NCI-H187 (cell line): ENCODE measurements around the gene SMARCB1.

Experiments used
- DNase-seq, 2 experiments: peaks; one replicate each; lab custom pipeline; 2025; lab: John Stamatoyannopoulos, UW

Gene SMARCB1

GRCh38 chr22:23780146-23780748 is 6.5 kb upstream of the SMARCB1 start:
- no peak for DNase-seq

DNA sequence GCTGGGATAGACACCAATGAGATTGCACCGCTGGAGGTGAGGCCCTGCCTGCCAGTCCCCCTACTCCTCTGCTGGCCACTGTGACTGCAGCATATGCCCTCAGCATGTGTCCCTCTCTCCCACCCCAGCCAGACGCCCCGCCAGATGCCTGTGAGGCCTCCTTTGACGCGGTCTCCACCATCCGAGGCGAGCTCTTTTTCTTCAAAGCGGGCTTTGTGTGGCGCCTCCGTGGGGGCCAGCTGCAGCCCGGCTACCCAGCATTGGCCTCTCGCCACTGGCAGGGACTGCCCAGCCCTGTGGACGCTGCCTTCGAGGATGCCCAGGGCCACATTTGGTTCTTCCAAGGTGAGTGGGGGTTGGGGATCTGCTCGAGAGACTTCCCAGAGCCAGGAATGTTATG is 5.7 kb upstream of the SMARCB1 start:
- DNase-seq = no peak

GRCh38 chr22:23781511-23782183 is 5.1 kb upstream of the SMARCB1 start:
- DNase-seq = no peak

DNA sequence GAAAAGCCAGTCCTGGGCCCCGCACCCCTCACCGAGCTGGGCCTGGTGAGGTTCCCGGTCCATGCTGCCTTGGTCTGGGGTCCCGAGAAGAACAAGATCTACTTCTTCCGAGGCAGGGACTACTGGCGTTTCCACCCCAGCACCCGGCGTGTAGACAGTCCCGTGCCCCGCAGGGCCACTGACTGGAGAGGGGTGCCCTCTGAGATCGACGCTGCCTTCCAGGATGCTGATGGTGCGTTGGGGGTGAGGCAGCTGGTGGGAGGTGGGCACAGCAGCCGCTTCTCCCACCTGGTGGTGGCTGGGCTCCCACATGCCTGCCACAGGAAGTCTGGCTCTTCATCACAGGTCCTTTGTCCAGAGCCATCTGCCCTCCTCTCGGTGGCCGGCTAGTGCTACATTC is 4.5 kb upstream of the SMARCB1 start:
- no peak for DNase-seq

GRCh38 chr22:23782703-23783102 is 4.1 kb upstream of the SMARCB1 start:
- DNase-seq = no peak

DNA sequence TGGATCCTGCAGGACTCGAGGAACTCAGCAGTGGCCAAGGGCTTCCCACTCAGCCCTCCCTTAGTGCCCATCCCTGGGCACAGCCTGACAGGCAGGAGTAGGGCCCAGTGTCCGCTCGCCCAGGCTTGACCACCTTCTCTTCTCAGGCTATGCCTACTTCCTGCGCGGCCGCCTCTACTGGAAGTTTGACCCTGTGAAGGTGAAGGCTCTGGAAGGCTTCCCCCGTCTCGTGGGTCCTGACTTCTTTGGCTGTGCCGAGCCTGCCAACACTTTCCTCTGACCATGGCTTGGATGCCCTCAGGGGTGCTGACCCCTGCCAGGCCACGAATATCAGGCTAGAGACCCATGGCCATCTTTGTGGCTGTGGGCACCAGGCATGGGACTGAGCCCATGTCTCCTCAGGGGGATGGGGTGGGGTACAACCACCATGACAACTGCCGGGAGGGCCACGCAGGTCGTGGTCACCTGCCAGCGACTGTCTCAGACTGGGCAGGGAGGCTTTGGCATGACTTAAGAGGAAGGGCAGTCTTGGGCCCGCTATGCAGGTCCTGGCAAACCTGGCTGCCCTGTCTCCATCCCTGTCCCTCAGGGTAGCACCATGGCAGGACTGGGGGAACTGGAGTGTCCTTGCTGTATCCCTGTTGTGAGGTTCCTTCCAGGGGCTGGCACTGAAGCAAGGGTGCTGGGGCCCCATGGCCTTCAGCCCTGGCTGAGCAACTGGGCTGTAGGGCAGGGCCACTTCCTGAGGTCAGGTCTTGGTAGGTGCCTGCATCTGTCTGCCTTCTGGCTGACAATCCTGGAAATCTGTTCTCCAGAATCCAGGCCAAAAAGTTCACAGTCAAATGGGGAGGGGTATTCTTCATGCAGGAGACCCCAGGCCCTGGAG is 3.3 kb upstream of the SMARCB1 start:
- no peak for DNase-seq

DNA sequence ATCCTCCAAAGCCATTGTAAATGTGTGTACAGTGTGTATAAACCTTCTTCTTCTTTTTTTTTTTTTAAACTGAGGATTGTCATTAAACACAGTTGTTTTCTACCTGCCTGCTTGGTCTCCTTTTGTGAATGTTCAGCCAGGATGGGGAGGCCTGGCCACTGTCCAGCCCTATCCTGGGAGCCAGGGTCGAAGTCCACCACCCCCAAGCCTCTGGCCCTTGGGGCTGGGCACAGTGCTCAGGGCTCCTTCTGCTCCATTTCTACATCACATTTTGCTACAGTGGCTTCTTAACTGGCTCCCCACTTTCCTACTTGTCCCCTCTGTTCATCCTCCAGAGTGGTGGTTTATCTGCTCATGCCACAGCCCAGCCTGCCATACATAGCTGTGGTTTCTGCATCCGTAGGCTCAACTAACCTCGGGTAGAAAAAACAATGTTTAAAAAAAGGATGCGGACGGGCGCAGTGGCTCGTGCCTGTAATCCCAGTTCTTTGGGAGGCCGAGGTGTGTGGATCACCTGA is 2.5 kb upstream of the SMARCB1 start:
- DNase-seq = no peak

- DNase-seq = no peak
Measured at GRCh38 chr22:23786261-23786710, 480 bp upstream of the SMARCB1 start.

DNA sequence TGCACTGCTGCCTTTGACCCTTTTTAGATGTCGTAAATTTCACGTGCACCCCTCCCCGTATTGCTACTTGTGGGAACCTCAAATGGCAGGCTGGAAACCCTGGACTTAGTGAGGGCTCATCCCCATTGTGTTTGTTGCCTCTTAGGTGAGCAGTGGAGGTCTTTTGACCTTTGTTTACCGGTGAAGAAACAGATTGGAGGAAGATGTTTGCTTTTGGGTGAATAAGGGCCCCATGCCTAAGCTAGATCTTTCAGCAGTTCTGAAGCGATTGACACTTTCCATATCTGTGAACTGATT is 782 bp downstream of the SMARCB1 start:
- DNase-seq = no peak

DNA sequence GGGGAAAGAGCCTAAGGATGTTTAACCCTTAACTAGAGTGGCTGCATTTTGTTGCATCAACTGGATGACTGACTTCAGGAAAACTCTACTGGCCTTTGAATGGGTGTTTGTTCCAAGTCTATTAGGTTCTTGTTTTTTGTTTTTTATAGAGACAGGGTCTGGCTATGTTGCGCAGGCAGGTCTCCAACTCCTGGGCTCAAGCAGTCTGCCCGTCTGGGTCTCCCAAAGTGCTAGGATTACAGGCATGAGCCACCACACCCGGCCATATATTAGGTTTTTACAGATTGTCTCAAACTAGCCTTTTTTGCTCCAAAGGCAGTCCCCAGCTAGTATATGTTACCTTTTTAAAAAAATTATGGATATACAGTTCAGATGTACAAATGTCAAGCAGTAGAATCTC is 1.1 kb downstream of the SMARCB1 start:
- no peak for DNase-seq

- DNase-seq = no peak
Measured at GRCh38 chr22:23789121-23789520, 2.4 kb downstream of the SMARCB1 start.

- no peak for DNase-seq
Measured at GRCh38 chr22:23789638-23790037, 2.9 kb downstream of the SMARCB1 start.

GRCh38 chr22:23790819-23791737 is 4.3 kb downstream of the SMARCB1 start:
- no peak for DNase-seq

- no peak for DNase-seq
Measured at GRCh38 chr22:23791738-23792645, 5.2 kb downstream of the SMARCB1 start.

DNA sequence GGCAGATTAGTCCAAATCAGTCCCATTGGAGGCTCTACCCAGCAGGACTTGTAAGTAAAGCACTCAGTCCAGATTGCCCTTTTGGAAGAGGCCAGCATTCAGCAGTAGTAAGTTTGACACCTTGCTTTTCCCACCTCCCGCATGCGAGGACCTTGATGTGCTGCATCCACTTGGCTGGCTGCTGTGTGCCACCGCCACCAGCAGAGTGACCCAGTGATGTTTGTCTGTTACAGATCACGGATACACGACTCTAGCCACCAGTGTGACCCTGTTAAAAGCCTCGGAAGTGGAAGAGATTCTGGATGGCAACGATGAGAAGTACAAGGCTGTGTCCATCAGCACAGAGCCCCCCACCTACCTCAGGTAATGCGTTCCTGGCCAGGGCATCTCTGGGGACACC is 6.6 kb downstream of the SMARCB1 start:
- DNase-seq = no peak

- no peak for DNase-seq
Measured at GRCh38 chr22:23796461-23796860, 9.7 kb downstream of the SMARCB1 start.

DNA sequence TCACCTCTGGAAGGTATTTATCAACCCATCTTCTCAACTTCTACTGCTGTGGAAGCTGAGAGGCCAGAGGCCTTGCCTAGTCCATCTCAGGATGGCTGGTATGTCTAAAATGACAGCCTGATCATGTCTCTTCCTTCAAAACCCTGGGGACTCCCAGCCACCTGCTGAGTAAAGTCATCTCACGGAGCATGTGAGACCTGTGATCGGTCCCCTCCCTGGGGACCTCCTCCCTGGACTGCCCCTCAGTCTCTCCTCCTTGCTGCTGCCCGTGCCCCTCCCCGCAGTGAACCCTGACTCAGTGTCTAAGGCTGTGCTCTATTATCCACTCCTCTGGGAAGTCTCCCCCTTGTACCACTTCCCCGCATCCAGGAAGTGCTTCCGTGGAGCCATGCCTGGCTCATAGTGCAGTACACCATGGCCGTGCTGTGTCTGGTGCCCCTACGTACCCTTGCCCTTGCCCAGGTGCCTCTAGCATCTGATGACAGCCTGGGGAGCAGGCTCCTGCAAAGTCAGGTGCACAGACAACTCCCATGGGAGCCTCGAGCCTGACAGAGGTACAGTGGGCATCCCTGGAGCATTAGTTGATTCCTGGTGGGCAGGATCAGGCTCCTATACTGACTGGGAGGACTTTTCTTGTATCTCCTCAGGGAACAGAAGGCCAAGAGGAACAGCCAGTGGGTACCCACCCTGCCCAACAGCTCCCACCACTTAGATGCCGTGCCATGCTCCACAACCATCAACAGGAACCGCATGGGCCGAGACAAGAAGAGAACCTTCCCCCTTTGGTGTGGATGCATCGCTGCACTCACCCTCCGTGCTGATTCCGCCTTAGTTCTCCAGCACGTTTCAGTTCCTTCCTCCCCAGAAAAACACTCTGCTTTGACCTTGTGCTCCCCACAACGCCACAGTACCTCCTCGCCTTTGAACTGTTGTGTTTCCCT is 13.8 kb downstream of the SMARCB1 start:
- DNase-seq = no peak

DNA sequence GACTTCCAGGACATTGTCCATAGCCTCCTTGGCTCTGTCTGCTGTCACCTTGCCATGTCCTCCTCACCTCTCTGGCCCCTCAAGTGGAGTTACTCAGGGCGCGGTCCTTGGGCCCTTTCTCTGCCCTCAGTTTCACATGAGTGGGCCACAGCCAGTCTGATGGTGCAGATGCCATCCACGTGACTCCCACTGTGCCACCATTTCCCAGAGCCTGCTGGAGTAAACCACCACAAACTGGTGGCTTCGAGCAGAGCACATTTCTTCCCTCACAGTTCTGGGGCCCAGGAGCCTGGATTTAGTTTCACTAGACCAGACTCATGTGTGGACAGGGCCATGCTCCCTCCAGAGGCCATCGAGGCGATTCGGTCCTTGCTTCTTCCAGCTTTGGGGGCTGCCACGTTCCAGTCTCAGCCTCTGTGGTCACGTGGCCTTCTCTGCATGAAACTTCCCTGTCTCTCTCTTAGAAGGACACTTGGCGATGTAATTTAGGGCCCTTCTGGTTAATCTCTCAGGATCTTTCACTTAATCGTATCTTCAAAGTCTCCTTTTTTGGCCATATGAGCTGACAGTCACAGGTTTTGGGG is 14.6 kb downstream of the SMARCB1 start:
- no peak for DNase-seq

GRCh38 chr22:23801886-23802377 is 15.2 kb downstream of the SMARCB1 start:
- DNase-seq = no peak
